Measurements from ENCODE around the gene WWP2.

Gene WWP2

GRCh38 chr16:69829338-69829737 is 67.2 kb downstream of the WWP2 start:
- no peak overlapping the region for H3K27ac ChIP-seq (ENCODE audit: extremely low read depth, low read depth, low read length)
- H3K4me3 ChIP-seq (ENCODE audit: low read depth, low read length) = no peak overlapping the region
- POLR2A ChIA-PET = no interaction called here
- CTCF ChIA-PET = interaction anchor here (1.3 kb wide), 1 partner anchor 101 kb away, joined by 6 read pairs; no protein-coding TSS in a partner anchor
- H3K36me3 ChIP-seq (ENCODE audit: control insufficient read depth in 2 of 2, insufficient read depth in 1 of 2, low read length in 2 of 2) = no peaks in the 10 kb centered on the region; a peak in 1 of 3 replicates
- H3K9me3 ChIP-seq (ENCODE audit: control insufficient read depth, insufficient read depth, low read depth, low read length) = no peaks in the 10 kb centered on the region
- no peak for TF ChIP-seq ZSCAN16 (tag by site-specific recombination; IDR thresholded peaks at IDR 0.05)
- peak; percentile 85 for TF ChIP-seq ZNF623 (tag by site-specific recombination; IDR thresholded peaks at IDR 0.05)
- no peak for TF ChIP-seq ZNF248 (tag by site-specific recombination; IDR thresholded peaks at IDR 0.05)
- no peak for TF ChIP-seq ZNF280C (tag by site-specific recombination; IDR thresholded peaks at IDR 0.05)
- TF ChIP-seq ZNF37A (tag by site-specific recombination; IDR thresholded peaks at IDR 0.05) = no peak
- H3K4me1 ChIP-seq (ENCODE audit: control insufficient read depth, insufficient read depth, low read length) = 0 out of 2 replicates have a peak, but pooled peaks cover 6% of the 10 kb centered on the region

GRCh38 chr16:69830146-69830533 is 68.0 kb downstream of the WWP2 start:
- CTCF ChIA-PET = interaction anchor here (1.3 kb wide), 1 partner anchor 100 kb away, joined by 6 read pairs; no protein-coding TSS in a partner anchor
- Histone ChIP-seq H3K4me1 (ENCODE audit: control insufficient read depth, insufficient read depth, low read length) (0 out of 2 replicates have a peak, but pooled peaks cover 6% of the 10 kb centered on the region), H3K4me3 (ENCODE audit: low read depth, low read length) (no peak overlapping the region), H3K36me3 (ENCODE audit: control insufficient read depth in 2 of 2, insufficient read depth in 1 of 2, low read length in 2 of 2) (no peaks in the 10 kb centered on the region; a peak in 1 of 3 replicates), H3K9me3 (ENCODE audit: control insufficient read depth, insufficient read depth, low read depth, low read length) (no peaks in the 10 kb centered on the region), H3K27ac (ENCODE audit: extremely low read depth, low read depth, low read length) (no peak overlapping the region)
- no peak for TF ChIP-seq ZNF24 (tag by site-specific recombination; IDR thresholded peaks at IDR 0.05)
- POLR2A ChIA-PET = no interaction called here

- ChIA-PET POLR2A (no interaction called here), CTCF (no interaction called here)
- no peaks in the 10 kb centered on the region; a peak in 1 of 3 replicates for H3K36me3 ChIP-seq (ENCODE audit: control insufficient read depth in 2 of 2, insufficient read depth in 1 of 2, low read length in 2 of 2)
- H3K4me1 ChIP-seq (ENCODE audit: control insufficient read depth, insufficient read depth, low read length) = 0 out of 2 replicates have a peak, but pooled peaks cover 6% of the 10 kb centered on the region
- TF ChIP-seq ZFHX2 (tag by site-specific recombination; conservative IDR thresholded peaks at IDR 0.05) (no peak), KLF1 (tag by site-specific recombination; IDR thresholded peaks at IDR 0.05) (no peak), ZBTB17 (tag by site-specific recombination; IDR thresholded peaks at IDR 0.05) (no peak), ZNF624 (tag by site-specific recombination; IDR thresholded peaks at IDR 0.05) (no peak), SP2 (tag by site-specific recombination; IDR thresholded peaks at IDR 0.05) (no peak), KLF7 (tag by site-specific recombination; IDR thresholded peaks at IDR 0.05; ENCODE audit: borderline replicate concordance) (no peak), ZNF19 (tag by site-specific recombination; IDR thresholded peaks at IDR 0.05; ENCODE audit: low read depth) (no peak), ZNF639 (tag by site-specific recombination; IDR thresholded peaks at IDR 0.05) (no peak), YY1 (tag by site-specific recombination; IDR thresholded peaks at IDR 0.05) (no peak), ZNF221 (tag by site-specific recombination; IDR thresholded peaks at IDR 0.05; ENCODE audit: borderline replicate concordance) (no peak), ZNF16 (tag by site-specific recombination; IDR thresholded peaks at IDR 0.05; ENCODE audit: low read depth) (no peak), CTCF (tag by site-specific recombination; IDR thresholded peaks at IDR 0.05) (no peak), ZNF114 (tag by site-specific recombination; IDR thresholded peaks at IDR 0.05) (no peak), ZFP69B (tag by site-specific recombination; IDR thresholded peaks at IDR 0.05) (no peak), ZNF610 (tag by site-specific recombination; IDR thresholded peaks at IDR 0.05; ENCODE audit: borderline replicate concordance) (no peak)
- H3K27ac ChIP-seq (ENCODE audit: extremely low read depth, low read depth, low read length) = no peak overlapping the region
- no peaks in the 10 kb centered on the region for H3K9me3 ChIP-seq (ENCODE audit: control insufficient read depth, insufficient read depth, low read depth, low read length)
- no peak overlapping the region for H3K4me3 ChIP-seq (ENCODE audit: low read depth, low read length)
Measured at GRCh38 chr16:69830534-69831211, 68.5 kb downstream of the WWP2 start.

Measured in HEK293 (cell line).